ENCODE measurements around the gene SLC15A5. TPM values are rescaled to one million over a fixed set of nuclear protein-coding genes. Genes with fewer than 3 reads are reported as not detected.

Gene SLC15A5
- total RNA-seq, 1 donor from 2014 or later, result not detected

DNA sequence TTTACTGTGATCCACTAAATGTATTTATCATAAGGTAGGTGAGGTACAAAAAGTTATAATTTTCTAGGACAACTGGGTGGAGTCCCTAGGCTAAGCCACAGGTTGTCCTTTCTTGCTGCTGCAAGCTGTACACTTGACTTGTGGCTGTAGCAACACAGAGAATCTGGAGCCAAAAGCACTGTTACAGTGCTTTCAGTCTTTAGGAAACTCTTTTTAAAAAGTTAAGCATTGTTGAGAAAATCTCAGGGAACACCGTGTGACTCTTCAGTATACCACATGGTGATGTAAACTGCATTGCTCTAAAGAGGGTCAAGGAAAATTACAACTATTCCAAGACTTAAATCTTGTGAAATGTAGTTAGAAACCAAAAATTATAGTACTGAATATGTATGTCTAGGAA lies 11.4 kb downstream of the SLC15A5 start:
- Histone ChIP-seq H3K4me1 (no peaks in the 10 kb centered on the region), H3K36me3 (no peaks in the 10 kb centered on the region), H3K27ac (no peak overlapping the region), H3K27me3 (ENCODE audit: low read depth) (no peaks in the 10 kb centered on the region), H3K4me3 (no peak overlapping the region), H3K9me3 (peaks cover 4% of the 10 kb centered on the region)
- DNase-seq, result no peak
- peak; percentile 81 to 89 for ATAC-seq
- TF ChIP-seq, protein P1, sequence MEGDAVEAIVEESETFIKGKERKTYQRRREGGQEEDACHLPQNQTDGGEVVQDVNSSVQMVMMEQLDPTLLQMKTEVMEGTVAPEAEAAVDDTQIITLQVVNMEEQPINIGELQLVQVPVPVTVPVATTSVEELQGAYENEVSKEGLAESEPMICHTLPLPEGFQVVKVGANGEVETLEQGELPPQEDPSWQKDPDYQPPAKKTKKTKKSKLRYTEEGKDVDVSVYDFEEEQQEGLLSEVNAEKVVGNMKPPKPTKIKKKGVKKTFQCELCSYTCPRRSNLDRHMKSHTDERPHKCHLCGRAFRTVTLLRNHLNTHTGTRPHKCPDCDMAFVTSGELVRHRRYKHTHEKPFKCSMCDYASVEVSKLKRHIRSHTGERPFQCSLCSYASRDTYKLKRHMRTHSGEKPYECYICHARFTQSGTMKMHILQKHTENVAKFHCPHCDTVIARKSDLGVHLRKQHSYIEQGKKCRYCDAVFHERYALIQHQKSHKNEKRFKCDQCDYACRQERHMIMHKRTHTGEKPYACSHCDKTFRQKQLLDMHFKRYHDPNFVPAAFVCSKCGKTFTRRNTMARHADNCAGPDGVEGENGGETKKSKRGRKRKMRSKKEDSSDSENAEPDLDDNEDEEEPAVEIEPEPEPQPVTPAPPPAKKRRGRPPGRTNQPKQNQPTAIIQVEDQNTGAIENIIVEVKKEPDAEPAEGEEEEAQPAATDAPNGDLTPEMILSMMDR (IDR thresholded peaks at IDR 0.05), result no peak
- intact Hi-C loops (cut with DNase I), result no loop called here

DNA sequence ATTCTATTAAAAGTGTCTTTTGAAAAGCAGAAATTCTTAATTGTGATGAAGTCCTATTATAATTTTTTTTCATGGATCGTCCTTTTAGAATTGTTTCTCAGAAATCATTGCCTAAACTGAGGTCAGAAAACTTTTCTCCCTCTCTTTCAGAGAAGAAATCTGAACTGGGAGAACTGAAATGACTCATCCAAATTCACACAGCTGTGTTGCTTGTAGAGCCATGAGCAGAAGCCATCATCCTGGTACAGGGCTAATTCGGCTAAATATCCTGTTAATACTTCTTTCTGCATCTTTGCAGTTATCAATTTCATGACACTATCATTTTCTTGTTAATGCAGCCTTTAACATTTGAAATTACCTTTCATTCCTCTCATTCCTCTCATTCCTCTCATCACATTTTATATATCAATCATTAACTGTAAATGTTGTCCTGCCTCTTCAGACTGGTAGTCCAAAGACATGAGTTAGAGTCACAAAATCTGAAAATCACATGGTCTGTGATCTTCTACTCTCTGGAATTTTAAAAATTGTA lies 15.5 kb downstream of the SLC15A5 start:
- TF ChIP-seq, protein P1 (IDR thresholded peaks at IDR 0.05), result no peak
- intact Hi-C loops (cut with DNase I), result no loop called here
- no peak for DNase-seq

DNA sequence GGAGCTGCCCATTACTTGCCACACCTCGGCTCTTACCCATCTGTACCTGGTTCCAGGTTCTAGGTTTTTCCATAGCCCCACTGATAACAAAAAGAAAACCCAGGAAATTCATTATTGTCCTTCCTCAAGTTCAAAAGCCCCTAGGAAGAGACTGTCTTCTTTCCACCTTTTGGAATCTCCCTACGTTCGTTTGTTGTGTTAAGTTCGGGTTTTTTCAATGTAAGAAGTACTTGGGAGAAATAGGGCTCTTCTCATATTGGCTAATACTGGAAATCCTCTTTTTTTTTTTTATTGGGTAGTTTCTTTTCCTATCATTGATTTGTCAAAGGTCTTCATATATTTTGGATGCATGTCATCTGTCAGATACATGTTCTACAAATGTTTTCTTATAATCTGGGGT lies 17.3 kb downstream of the SLC15A5 start:
- Histone ChIP-seq H3K36me3 (no peaks in the 10 kb centered on the region), H3K4me3 (no peak overlapping the region), H3K27me3 (ENCODE audit: low read depth) (no peaks in the 10 kb centered on the region), H3K27ac (no peak overlapping the region), H3K4me1 (no peaks in the 10 kb centered on the region), H3K9me3 (peaks cover 4% of the 10 kb centered on the region)
- TF ChIP-seq, protein P1 (IDR thresholded peaks at IDR 0.05), result no peak
- intact Hi-C loops (cut with DNase I), result no loop called here
- no peak for DNase-seq
- no peak for ATAC-seq

More for the DNA sequence above, 15.5 kb downstream of the SLC15A5 start:
- Histone ChIP-seq H3K27me3 (ENCODE audit: low read depth) (no peaks in the 10 kb centered on the region), H3K9me3 (peaks cover 4% of the 10 kb centered on the region), H3K4me1 (no peaks in the 10 kb centered on the region), H3K4me3 (no peak overlapping the region), H3K27ac (no peak overlapping the region), H3K36me3 (no peaks in the 10 kb centered on the region)
- no peak for ATAC-seq

DNA sequence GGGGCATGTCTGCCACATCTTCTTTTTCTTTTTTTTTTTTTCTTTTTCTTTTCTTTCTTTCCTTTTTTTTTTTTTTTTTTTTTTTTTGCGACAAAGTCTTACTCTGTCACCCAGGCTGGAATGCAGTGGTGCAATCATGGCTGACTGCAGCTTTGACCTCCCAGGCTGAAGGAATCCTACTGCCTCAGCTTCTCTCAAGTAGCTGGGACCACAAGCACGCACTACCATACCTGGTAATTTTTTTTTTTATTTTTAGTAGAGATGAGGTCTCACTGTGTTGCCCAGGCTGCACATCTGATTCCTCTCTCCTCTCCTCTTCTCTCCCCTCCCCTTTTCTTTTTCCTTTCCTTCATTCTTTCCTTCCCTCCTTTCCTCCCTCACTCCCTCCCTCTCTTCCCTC lies 18.5 kb downstream of the SLC15A5 start:
- TF ChIP-seq, protein P1 (IDR thresholded peaks at IDR 0.05), result no peak
- ATAC-seq (no peak), DNase-seq (no peak)
- Histone ChIP-seq H3K36me3 (no peaks in the 10 kb centered on the region), H3K4me3 (no peak overlapping the region), H3K4me1 (no peaks in the 10 kb centered on the region), H3K9me3 (peaks cover 4% of the 10 kb centered on the region), H3K27me3 (ENCODE audit: low read depth) (no peaks in the 10 kb centered on the region), H3K27ac (no peak overlapping the region)
- intact Hi-C loops (cut with DNase I), result no loop called here

DNA sequence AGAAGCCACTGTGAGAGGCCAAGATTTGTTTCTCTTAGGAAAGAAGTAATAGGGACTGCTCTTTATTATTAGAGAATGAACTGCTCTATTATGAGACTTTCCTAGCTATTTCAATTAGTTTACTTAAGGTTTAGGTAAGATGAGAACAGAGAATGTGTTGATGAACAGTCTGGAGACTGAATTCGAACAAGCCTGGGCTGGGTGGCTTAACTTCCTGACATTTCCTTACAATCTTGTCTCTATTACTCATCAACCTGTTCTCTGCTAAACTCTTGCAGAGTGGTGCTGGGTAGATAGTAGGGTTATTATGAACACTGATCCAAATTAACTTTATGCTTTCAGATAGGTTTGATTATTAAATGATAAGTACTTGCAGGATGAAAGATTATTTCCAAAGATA lies 31.2 kb downstream of the SLC15A5 start:
- no peak overlapping the region for H3K4me3 ChIP-seq
- H3K36me3 ChIP-seq, result no peaks in the 10 kb centered on the region
- no peak overlapping the region for H3K27ac ChIP-seq
- H3K4me1 ChIP-seq, result no peaks in the 10 kb centered on the region
- no peak for ATAC-seq
- TF ChIP-seq, protein P1 (IDR thresholded peaks at IDR 0.05), result no peak
- no peaks in the 10 kb centered on the region for H3K9me3 ChIP-seq
- no peaks in the 10 kb centered on the region for H3K27me3 ChIP-seq (ENCODE audit: low read depth)
- intact Hi-C loops (cut with DNase I), result no loop called here
- DNase-seq, result no peak

DNA sequence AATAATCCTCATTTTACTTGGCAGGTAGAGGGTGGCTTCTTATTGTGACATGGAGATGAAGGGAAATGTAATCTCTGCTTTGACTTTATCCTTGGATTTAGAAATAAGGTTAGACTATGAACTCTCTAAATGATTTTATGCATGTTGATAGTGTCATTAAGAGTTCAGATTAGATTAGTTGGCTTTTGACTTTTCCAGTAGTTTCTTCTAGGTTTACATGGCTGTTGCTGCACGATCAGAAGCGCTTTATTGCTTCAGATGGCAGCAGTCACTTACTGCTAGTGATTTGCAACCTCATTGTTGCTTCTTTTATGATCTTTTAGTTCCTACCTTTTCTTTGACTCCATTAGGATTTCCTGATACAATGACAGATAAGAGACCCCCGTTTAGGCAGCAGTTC lies 32.3 kb downstream of the SLC15A5 start:
- intact Hi-C loops (cut with DNase I), result no loop called here
- no peak for ATAC-seq
- TF ChIP-seq, protein P1 (IDR thresholded peaks at IDR 0.05), result no peak

More for the DNA sequence above, 32.3 kb downstream of the SLC15A5 start:
- H3K9me3 ChIP-seq, result no peaks in the 10 kb centered on the region
- H3K27ac ChIP-seq, result no peak overlapping the region
- no peaks in the 10 kb centered on the region for H3K36me3 ChIP-seq
- no peak overlapping the region for H3K4me3 ChIP-seq
- H3K27me3 ChIP-seq (ENCODE audit: low read depth), result no peaks in the 10 kb centered on the region
- no peaks in the 10 kb centered on the region for H3K4me1 ChIP-seq
- DNase-seq, result no peak
